PFSK-1 (cell line): ENCODE measurements around the gene ARFGAP1.

Experiments used
- POLR2AphosphoS5 ChIP-seq: IDR thresholded peaks from 2 replicates; pipeline ENCODE4 v1.6.1; 2012; ENCODE audit warnings: low read depth, mild to moderate bottlenecking, control low read depth, low read length, moderate library complexity
- REST ChIP-seq, 2 experiments: IDR thresholded peaks; 2 replicates each; pipeline versions ENCODE4 v1.6.1 to v1.8.0; 2011 to 2012; ENCODE audit warnings: low read depth in 2 of 2, low read length in 2 of 2, control low read depth in 1 of 2, inconsistent platforms in 1 of 2, mild to moderate bottlenecking in 1 of 2, moderate library complexity in 1 of 2; ENCODE audit not compliant: insufficient read depth in 1 of 2
- SIN3A ChIP-seq: IDR thresholded peaks from 2 replicates; pipeline ENCODE4 v1.6.1; 2012; ENCODE audit warnings: mild to moderate bottlenecking, low read length, moderate library complexity, borderline replicate concordance; ENCODE audit not compliant: insufficient read depth

DNA sequence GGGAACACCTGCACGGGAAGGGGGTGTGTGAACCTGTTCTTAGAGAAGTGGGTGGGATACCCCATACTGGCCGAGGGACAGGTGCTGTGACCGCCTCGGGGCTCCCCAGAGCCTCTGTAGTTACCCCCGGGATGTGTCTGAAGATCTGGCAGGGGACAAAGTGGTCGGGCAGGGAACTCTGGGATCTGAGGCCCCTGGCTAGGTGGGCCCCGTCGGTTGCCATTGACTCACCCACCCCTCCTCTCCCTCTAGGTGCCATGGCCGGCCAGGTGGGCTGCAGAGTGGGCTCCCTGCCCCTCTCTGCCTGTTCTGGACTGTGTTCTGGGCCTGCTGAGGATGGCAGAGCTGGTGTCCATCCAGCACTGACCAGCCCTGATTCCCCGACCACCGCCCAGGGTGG, 32.6 kb upstream of the ARFGAP1 start:
- TF ChIP-seq POLR2AphosphoS5: no peak
- no peak for TF ChIP-seq REST (IDR thresholded peaks at IDR 0.05; ENCODE audit: insufficient read depth in 1 of 2, low read depth in 2 of 2, low read length in 2 of 2)
- no peak for TF ChIP-seq SIN3A
